GM23248 (cell line): ENCODE data around the gene L3MBTL4.

Experiments used
- EZH2 ChIP-seq: fragments of 200-600 bp; sonication (generic); IDR thresholded peaks from 2 replicates; pipeline ENCODE4 v1.6.1; 2018; ENCODE audit warnings: antibody characterized with exemption, mild to moderate bottlenecking; ENCODE audit not compliant: insufficient read depth, poor library complexity, severe bottlenecking
- EZH2phosphoT487 ChIP-seq: fragments of 200-600 bp; sonication (generic); IDR thresholded peaks from 2 replicates; pipeline ENCODE4 v1.6.1; 2018; ENCODE audit warnings: antibody characterized with exemption, moderate library complexity, mild to moderate bottlenecking, low read depth; ENCODE audit not compliant: insufficient read depth

- TF ChIP-seq EZH2 (no peak), EZH2phosphoT487 (no peak)
These were observed 47.5 kb downstream of the L3MBTL4 start for GRCh38 chr18:6367208-6367607.
